Psoas muscle (tissue), 8 donors: Measurements from ENCODE around the gene GABRR3. TPM values are rescaled to one million over a fixed set of nuclear protein-coding genes. Genes with fewer than 3 reads are reported as not detected.

Experiments used
- ATAC-seq, 4 donors: fragments of 200-7000 bp; cut with Tn5 transposase; one replicate each; pipeline ENCODE4 v1.9.1; 2020; ENCODE audit warnings: moderate library complexity in 3 of 4, mild to moderate bottlenecking in 2 of 4
- DNase-seq, 2 donors: peaks; one replicate each; pipeline ENCODE4 v3.0.0-alpha.2; 2020
- H3K27ac ChIP-seq: fragments of 200-600 bp; one replicate; pipeline ENCODE4 v1.8.0; 2022
- H3K27me3 ChIP-seq, 3 donors: fragments of 200-600 bp in 1 of 3; one replicate each; pipeline versions ENCODE4 v1.6.1 to v1.8.0; 2013 to 2022; ENCODE audit warnings: low read length in 2 of 3, mild to moderate bottlenecking in 2 of 3, moderate library complexity in 1 of 3; ENCODE audit not compliant: insufficient read depth in 3 of 3
- H3K36me3 ChIP-seq, 2 donors: fragments of 200-600 bp in 1 of 2; one replicate each; pipeline versions ENCODE4 v1.6.1 to v1.8.0; 2013 to 2022; ENCODE audit warnings: low read depth in 1 of 2, mild to moderate bottlenecking in 1 of 2, moderate library complexity in 1 of 2; ENCODE audit not compliant: insufficient read depth in 1 of 2
- H3K4me1 ChIP-seq: fragments of 200-600 bp; one replicate; pipeline ENCODE4 v1.8.0; 2022
- H3K4me3 ChIP-seq: fragments of 200-600 bp; one replicate; pipeline ENCODE4 v1.8.0; 2022; ENCODE audit warnings: mild to moderate bottlenecking
- H3K9me3 ChIP-seq: fragments of 200-600 bp; one replicate; pipeline ENCODE4 v1.8.0; 2022
- CTCF ChIP-seq: fragments of 200-600 bp; IDR thresholded peaks from one replicate; pipeline ENCODE4 v1.8.0; 2022; ENCODE audit warnings: antibody characterized with exemption
- WGBS, 3 donors: extraction: QIAGEN DNeasy Blood & Tissue Kit; methylation state at CpG; one replicate each; pipeline versions ENCODE4 v1.1.6 to v1.1.7; 2013; 5-methylcytosine and 5-hydroxymethylcytosine counted together
- intact Hi-C, 2 donors: fragments of 100-400 bp; cut with DNase I; formaldehyde crosslinking; loops; one replicate each; pipeline versions ENCODE4 v1.11.0 to v1.14.2; 2022
- polyA plus RNA-seq, 3 donors: library from polyadenylated mRNA; stranded (reverse); fragments of 200-250 nt; gene quantifications; one replicate each; pipeline ENCODE4 v1.2.3, GENCODE V29; 2013
- total RNA-seq, 4 donors: library from RNA; stranded (reverse); fragmentation: NEBNext Ultra II Directional in 2 of 4; extraction: Animal tissue kit (Norgen Biotek cat#: 25700) in 2 of 4; gene quantifications; one replicate each; pipeline versions ENCODE4 v1.2.1 to v1.2.4, GENCODE V29; 2021 to 2023
- donor health status: healthy with polysubstance abuse.
- donor health status: DM: no; HTN: no; CAD: no; lungs with moderate emphysema.
- donor health status: Bipolar disorder and iron deficiency.
- donor health status: healthy.
- donor health status: DM: yes; HTN: yes; CAD: no.
- donor health status: DM: no; HTN: no; CAD: no.
- donor health status: DM: no; HTN: no; CAD: no.
- donor health status: DM: yes; HTN: yes; CAD: no.

Gene GABRR3
- total and polyA plus RNA-seq, 7 donors = 0.10 TPM; not detected in 6

- ATAC-seq = peak; percentile 51 to 86 (median 80)
- 74 to 84% (median 77%) methylated on average over 4 of the region's 4 CpGs for WGBS, 3 donors
- Histone ChIP-seq H3K4me1 (peaks cover 14% of the 10 kb centered on the region), H3K27ac (peak overlapping the region; percentile 37), H3K36me3 (no peaks in the 10 kb centered on the region), H3K9me3 (no peaks in the 10 kb centered on the region), H3K4me3 (no peak overlapping the region), H3K27me3 (no peaks in the 10 kb centered on the region)
- DNase-seq = no peak
- no peak for TF ChIP-seq CTCF
- intact Hi-C loops = loop anchor here in 1 of 2 donors (10.0 kb wide), 1 partner anchor 66 kb away; no protein-coding TSS in a partner anchor
Measured at GRCh38 chr3:98020412-98020811, 14.7 kb downstream of the GABRR3 start.

- no peak overlapping the region for H3K27ac ChIP-seq
- no peak overlapping the region for H3K4me3 ChIP-seq
- WGBS, 3 donors = 89 to 92% (median 91%) methylated on average over 4 of the region's 4 CpGs
- H3K9me3 ChIP-seq = no peaks in the 10 kb centered on the region
- H3K4me1 ChIP-seq = peaks cover 20% of the 10 kb centered on the region
- intact Hi-C loops = loop anchor here in 1 of 2 donors (10.0 kb wide), 1 partner anchor 104 kb away; no protein-coding TSS in a partner anchor
- no peak for ATAC-seq
- H3K36me3 ChIP-seq = no peaks in the 10 kb centered on the region
- H3K27me3 ChIP-seq = no peaks in the 10 kb centered on the region
- no peak for TF ChIP-seq CTCF
- no peak for DNase-seq
Measured at GRCh38 chr3:98018301-98018700, 16.8 kb downstream of the GABRR3 start.

- H3K27ac ChIP-seq = no peak overlapping the region
- no peak for TF ChIP-seq CTCF
- DNase-seq (no peak), ATAC-seq (peak in 1 of 4 donors; percentile 17)
- H3K36me3 ChIP-seq = no peaks in the 10 kb centered on the region
- no peaks in the 10 kb centered on the region for H3K9me3 ChIP-seq
- H3K4me1 ChIP-seq = peaks cover 6% of the 10 kb centered on the region
- whole genome bisulfite sequencing, 3 donors = 88 to 94% (median 89%) methylated on average over 2 of the region's 2 CpGs
- no peak overlapping the region for H3K4me3 ChIP-seq
- H3K27me3 ChIP-seq = no peaks in the 10 kb centered on the region
- intact Hi-C loops = loop anchor here in 1 of 2 donors (10.0 kb wide), 1 partner anchor 99 kb away; no protein-coding TSS in a partner anchor
Measured at GRCh38 chr3:98014268-98014585, 20.9 kb downstream of the GABRR3 start.

GRCh38 chr3:98013411-98014267, 21.5 kb downstream of the GABRR3 start:
- Histone ChIP-seq H3K36me3 (no peaks in the 10 kb centered on the region), H3K4me1 (peaks cover 6% of the 10 kb centered on the region), H3K27me3 (no peaks in the 10 kb centered on the region), H3K4me3 (no peak overlapping the region), H3K27ac (no peak overlapping the region), H3K9me3 (no peaks in the 10 kb centered on the region)
- no peak for DNase-seq
- TF ChIP-seq CTCF = no peak
- 37 to 60% (median 53%) methylated on average over 4 of the region's 4 CpGs for WGBS, 3 donors
- ATAC-seq = peak in 2 of 4 donors; percentile 43 to 51
- intact Hi-C loops = loop anchor here in 1 of 2 donors (10.0 kb wide), 1 partner anchor 99 kb away; no protein-coding TSS in a partner anchor
